Measurements from ENCODE around the gene RUVBL1.

Gene RUVBL1

GRCh38 chr3:128128251-128128650, 4.6 kb upstream of the RUVBL1 start:
- H3K4me1 ChIP-seq (ENCODE audit: control insufficient read depth, insufficient read depth, low read length), result no peaks in the 10 kb centered on the region
- no peaks in the 10 kb centered on the region for H3K36me3 ChIP-seq (ENCODE audit: control insufficient read depth, insufficient read depth, low read length, severe bottlenecking)
- no peak overlapping the region for H3K4me3 ChIP-seq (ENCODE audit: low read length)
- no peak for DNase-seq (ENCODE audit: low read depth)
- H3K27me3 ChIP-seq (replicated peaks; ENCODE audit: control insufficient read depth, insufficient read depth, low read length), result no peaks in the 10 kb centered on the region
- H3K9ac ChIP-seq (ENCODE audit: low read length), result no peak overlapping the region
- H3K9me3 ChIP-seq (ENCODE audit: control insufficient read depth, low read length), result peaks cover 5% of the 10 kb centered on the region

GRCh38 chr3:128127236-128127635, 3.6 kb upstream of the RUVBL1 start:
- H3K9me3 ChIP-seq (ENCODE audit: control insufficient read depth, low read length), result peaks cover 2% of the 10 kb centered on the region

GRCh38 chr3:128123156-128123537, 465 bp downstream of the RUVBL1 start:
- peak; percentile 14 for DNase-seq (ENCODE audit: low read depth)
- peaks cover 15% of the 10 kb centered on the region for H3K4me1 ChIP-seq (ENCODE audit: control insufficient read depth, insufficient read depth, low read length)
- H3K9ac ChIP-seq (ENCODE audit: low read length), result peak overlapping the region; percentile 93
- no peaks in the 10 kb centered on the region for H3K9me3 ChIP-seq (ENCODE audit: control insufficient read depth, low read length)
- H3K4me3 ChIP-seq (ENCODE audit: low read length), result peak overlapping the region; percentile 98
- H3K36me3 ChIP-seq (ENCODE audit: control insufficient read depth, insufficient read depth, low read length, severe bottlenecking), result no peaks in the 10 kb centered on the region
- H3K27me3 ChIP-seq (replicated peaks; ENCODE audit: control insufficient read depth, insufficient read depth, low read length), result no peaks in the 10 kb centered on the region

More at GRCh38 chr3:128127236-128127635, 3.6 kb upstream of the RUVBL1 start:
- Histone ChIP-seq H3K9ac (ENCODE audit: low read length) (no peak overlapping the region), H3K4me1 (ENCODE audit: control insufficient read depth, insufficient read depth, low read length) (peaks cover 10% of the 10 kb centered on the region), H3K4me3 (ENCODE audit: low read length) (no peak overlapping the region), H3K27me3 (replicated peaks; ENCODE audit: control insufficient read depth, insufficient read depth, low read length) (no peaks in the 10 kb centered on the region), H3K36me3 (ENCODE audit: control insufficient read depth, insufficient read depth, low read length, severe bottlenecking) (no peaks in the 10 kb centered on the region)
- DNase-seq (ENCODE audit: low read depth), result no peak

- peaks cover 15% of the 10 kb centered on the region for H3K4me1 ChIP-seq (ENCODE audit: control insufficient read depth, insufficient read depth, low read length)
- H3K36me3 ChIP-seq (ENCODE audit: control insufficient read depth, insufficient read depth, low read length, severe bottlenecking), result no peaks in the 10 kb centered on the region
- no peaks in the 10 kb centered on the region for H3K27me3 ChIP-seq (replicated peaks; ENCODE audit: control insufficient read depth, insufficient read depth, low read length)
- H3K9ac ChIP-seq (ENCODE audit: low read length), result no peak overlapping the region
- peak overlapping the region; percentile 98 for H3K4me3 ChIP-seq (ENCODE audit: low read length)
- DNase-seq (ENCODE audit: low read depth), result no peak
- no peaks in the 10 kb centered on the region for H3K9me3 ChIP-seq (ENCODE audit: control insufficient read depth, low read length)
Measured at GRCh38 chr3:128122013-128122412, 1.6 kb downstream of the RUVBL1 start.

GRCh38 chr3:128113817-128114794, 9.5 kb downstream of the RUVBL1 start:
- Histone ChIP-seq H3K9me3 (ENCODE audit: control insufficient read depth, low read length) (no peaks in the 10 kb centered on the region), H3K4me1 (ENCODE audit: control insufficient read depth, insufficient read depth, low read length) (peaks cover 12% of the 10 kb centered on the region), H3K36me3 (ENCODE audit: control insufficient read depth, insufficient read depth, low read length, severe bottlenecking) (peaks cover 13% of the 10 kb centered on the region), H3K9ac (ENCODE audit: low read length) (no peak overlapping the region), H3K27me3 (replicated peaks; ENCODE audit: control insufficient read depth, insufficient read depth, low read length) (no peaks in the 10 kb centered on the region), H3K4me3 (ENCODE audit: low read length) (no peak overlapping the region)
- no peak for DNase-seq (ENCODE audit: low read depth)

- H3K4me3 ChIP-seq (ENCODE audit: low read length), result no peak overlapping the region
- H3K9me3 ChIP-seq (ENCODE audit: control insufficient read depth, low read length), result no peaks in the 10 kb centered on the region
- no peaks in the 10 kb centered on the region for H3K27me3 ChIP-seq (replicated peaks; ENCODE audit: control insufficient read depth, insufficient read depth, low read length)
- peak; percentile 86 for DNase-seq (ENCODE audit: low read depth)
- H3K4me1 ChIP-seq (ENCODE audit: control insufficient read depth, insufficient read depth, low read length), result peaks cover 12% of the 10 kb centered on the region
- H3K36me3 ChIP-seq (ENCODE audit: control insufficient read depth, insufficient read depth, low read length, severe bottlenecking), result peaks cover 23% of the 10 kb centered on the region
- no peak overlapping the region for H3K9ac ChIP-seq (ENCODE audit: low read length)
Measured at GRCh38 chr3:128112357-128112968, 11.1 kb downstream of the RUVBL1 start.

GRCh38 chr3:128111147-128111546, 12.5 kb downstream of the RUVBL1 start:
- Histone ChIP-seq H3K36me3 (ENCODE audit: control insufficient read depth, insufficient read depth, low read length, severe bottlenecking) (peaks cover 23% of the 10 kb centered on the region), H3K4me1 (ENCODE audit: control insufficient read depth, insufficient read depth, low read length) (peaks cover 12% of the 10 kb centered on the region), H3K4me3 (ENCODE audit: low read length) (no peak overlapping the region), H3K27me3 (replicated peaks; ENCODE audit: control insufficient read depth, insufficient read depth, low read length) (no peaks in the 10 kb centered on the region), H3K9ac (ENCODE audit: low read length) (no peak overlapping the region), H3K9me3 (ENCODE audit: control insufficient read depth, low read length) (no peaks in the 10 kb centered on the region)
- DNase-seq (ENCODE audit: low read depth), result no peak

GRCh38 chr3:128107834-128108233, 15.8 kb downstream of the RUVBL1 start:
- Histone ChIP-seq H3K27me3 (replicated peaks; ENCODE audit: control insufficient read depth, insufficient read depth, low read length) (no peaks in the 10 kb centered on the region), H3K9me3 (ENCODE audit: control insufficient read depth, low read length) (no peaks in the 10 kb centered on the region), H3K4me1 (ENCODE audit: control insufficient read depth, insufficient read depth, low read length) (peaks cover 10% of the 10 kb centered on the region), H3K36me3 (ENCODE audit: control insufficient read depth, insufficient read depth, low read length, severe bottlenecking) (peaks cover 30% of the 10 kb centered on the region), H3K9ac (ENCODE audit: low read length) (no peak overlapping the region), H3K4me3 (ENCODE audit: low read length) (no peak overlapping the region)
- no peak for DNase-seq (ENCODE audit: low read depth)

- Histone ChIP-seq H3K9me3 (ENCODE audit: control insufficient read depth, low read length) (no peaks in the 10 kb centered on the region), H3K9ac (ENCODE audit: low read length) (no peak overlapping the region), H3K36me3 (ENCODE audit: control insufficient read depth, insufficient read depth, low read length, severe bottlenecking) (peaks cover 46% of the 10 kb centered on the region), H3K4me3 (ENCODE audit: low read length) (no peak overlapping the region), H3K27me3 (replicated peaks; ENCODE audit: control insufficient read depth, insufficient read depth, low read length) (no peaks in the 10 kb centered on the region), H3K4me1 (ENCODE audit: control insufficient read depth, insufficient read depth, low read length) (no peaks in the 10 kb centered on the region)
- DNase-seq (ENCODE audit: low read depth), result no peak
Measured at GRCh38 chr3:128103136-128103676, 20.4 kb downstream of the RUVBL1 start.

GRCh38 chr3:128100638-128101037, 23.0 kb downstream of the RUVBL1 start:
- Histone ChIP-seq H3K36me3 (ENCODE audit: control insufficient read depth, insufficient read depth, low read length, severe bottlenecking) (peaks cover 65% of the 10 kb centered on the region), H3K9me3 (ENCODE audit: control insufficient read depth, low read length) (no peaks in the 10 kb centered on the region), H3K9ac (ENCODE audit: low read length) (no peak overlapping the region)

GRCh38 chr3:128100161-128100560, 23.5 kb downstream of the RUVBL1 start:
- Histone ChIP-seq H3K9me3 (ENCODE audit: control insufficient read depth, low read length) (no peaks in the 10 kb centered on the region), H3K36me3 (ENCODE audit: control insufficient read depth, insufficient read depth, low read length, severe bottlenecking) (peaks cover 65% of the 10 kb centered on the region)

More at GRCh38 chr3:128100638-128101037, 23.0 kb downstream of the RUVBL1 start:
- no peak for DNase-seq (ENCODE audit: low read depth)
- Histone ChIP-seq H3K27me3 (replicated peaks; ENCODE audit: control insufficient read depth, insufficient read depth, low read length) (no peaks in the 10 kb centered on the region), H3K4me3 (ENCODE audit: low read length) (no peak overlapping the region), H3K4me1 (ENCODE audit: control insufficient read depth, insufficient read depth, low read length) (no peaks in the 10 kb centered on the region)

More at GRCh38 chr3:128100161-128100560, 23.5 kb downstream of the RUVBL1 start:
- Histone ChIP-seq H3K4me3 (ENCODE audit: low read length) (no peak overlapping the region), H3K4me1 (ENCODE audit: control insufficient read depth, insufficient read depth, low read length) (peaks cover 5% of the 10 kb centered on the region), H3K27me3 (replicated peaks; ENCODE audit: control insufficient read depth, insufficient read depth, low read length) (no peaks in the 10 kb centered on the region), H3K9ac (ENCODE audit: low read length) (no peak overlapping the region)
- no peak for DNase-seq (ENCODE audit: low read depth)

All from adipocyte (in vitro differentiated cells).